GM12878 (cell line): ENCODE results near the gene NCS1.

Experiments used
- BHLHE40 ChIP-seq, 2 experiments: fragments of 450-650 bp in 1 of 2; IDR thresholded peaks; 2 replicates each; pipeline ENCODE4 v1.6.1; 2011 to 2017; ENCODE audit warnings: low read depth in 2 of 2, borderline replicate concordance in 1 of 2, improper control_type of control experiment in 1 of 2, low read length in 1 of 2, mild to moderate bottlenecking in 1 of 2
- BRCA1 ChIP-seq: IDR thresholded peaks from 2 replicates; pipeline ENCODE4 v1.6.1; 2011; ENCODE audit warnings: low read depth, low read length, improper control_type of control experiment
- CHD2 ChIP-seq: IDR thresholded peaks from 2 replicates; pipeline ENCODE4 v1.6.1; 2011; ENCODE audit warnings: low read depth, low read length, improper control_type of control experiment, borderline replicate concordance
- CREM ChIP-seq: IDR thresholded peaks from 2 replicates; pipeline ENCODE4 v1.6.1; 2014; ENCODE audit warnings: antibody characterized with exemption, low read depth
- ETV6 ChIP-seq, 2 experiments: fragments of 450-650 bp in 1 of 2; IDR thresholded peaks in 1 of 2; conservative IDR thresholded peaks in 1 of 2; 2 replicates each; pipeline ENCODE4 v1.6.1; 2014; ENCODE audit warnings: antibody characterized with exemption in 1 of 2, borderline replicate concordance in 1 of 2, low read depth in 1 of 2, mild to moderate bottlenecking in 1 of 2, moderate library complexity in 1 of 2
- EZH2 ChIP-seq: IDR thresholded peaks from 2 replicates; pipeline ENCODE4 v1.6.1; 2012; ENCODE audit warnings: low read depth, mild to moderate bottlenecking, control low read depth, inconsistent platforms, low read length, borderline replicate concordance; ENCODE audit not compliant: control insufficient read depth
- MXI1 ChIP-seq: fragments of 150-350 bp; IDR thresholded peaks from 2 replicates; pipeline ENCODE4 v1.6.1; 2011; ENCODE audit warnings: low read depth, mild to moderate bottlenecking, inconsistent platforms, low read length, improper control_type of control experiment
- NR2C1 ChIP-seq: fragments of 450-650 bp; IDR thresholded peaks from 2 replicates; pipeline ENCODE4 v1.6.1; 2017; ENCODE audit warnings: antibody characterized with exemption, mild to moderate bottlenecking, moderate library complexity
- POLR2A ChIP-seq: IDR thresholded peaks from 2 replicates; pipeline ENCODE4 v1.6.1; 2011; ENCODE audit warnings: low read depth, mild to moderate bottlenecking, low read length
- SMC3 ChIP-seq: IDR thresholded peaks from 2 replicates; pipeline ENCODE4 v1.6.1; 2011; ENCODE audit warnings: low read length, improper control_type of control experiment, borderline replicate concordance
- TARDBP ChIP-seq: IDR thresholded peaks from 2 replicates; pipeline ENCODE4 v1.6.1; 2016; ENCODE audit warnings: borderline replicate concordance
- ZNF207 ChIP-seq: fragments of 450-650 bp; IDR thresholded peaks from 2 replicates; pipeline ENCODE4 v1.6.1; 2014; ENCODE audit warnings: antibody characterized with exemption, mild to moderate bottlenecking, borderline replicate concordance
- TF ChIP-seq, protein P1 (sequence below), 3 experiments: IDR thresholded peaks in 2 of 3; conservative IDR thresholded peaks in 1 of 3; 2 replicates each; pipeline ENCODE4 v1.5.1; 2011; ENCODE audit warnings: low read depth in 3 of 3, low read length in 3 of 3, mild to moderate bottlenecking in 3 of 3, control low read depth in 2 of 3, moderate library complexity in 2 of 3, inconsistent platforms in 1 of 3, mixed read lengths in 1 of 3; ENCODE audit not compliant: control insufficient read depth in 2 of 3, insufficient read depth in 1 of 3; ENCODE audit errors: extremely low read depth in 1 of 3

DNA sequence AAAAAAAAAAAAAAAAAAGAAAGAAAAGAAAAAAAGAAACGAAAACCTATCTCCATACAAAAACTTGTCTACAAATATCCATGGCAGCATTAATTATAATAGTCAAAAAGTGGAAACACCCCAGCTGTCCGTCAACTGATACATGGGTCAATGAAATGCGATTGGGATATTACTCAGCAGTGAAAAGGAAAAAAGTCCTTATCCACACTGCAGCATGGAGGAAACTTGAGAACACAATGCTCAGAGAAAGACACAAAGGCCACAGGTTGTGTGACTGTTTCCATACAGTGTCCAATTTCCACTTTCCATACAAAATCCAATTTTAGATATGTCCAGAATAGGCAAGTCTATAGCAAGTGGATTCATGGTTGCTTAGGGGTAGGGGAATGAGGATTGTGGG, 24.3 kb upstream of the NCS1 start:
- TF ChIP-seq, protein P1, sequence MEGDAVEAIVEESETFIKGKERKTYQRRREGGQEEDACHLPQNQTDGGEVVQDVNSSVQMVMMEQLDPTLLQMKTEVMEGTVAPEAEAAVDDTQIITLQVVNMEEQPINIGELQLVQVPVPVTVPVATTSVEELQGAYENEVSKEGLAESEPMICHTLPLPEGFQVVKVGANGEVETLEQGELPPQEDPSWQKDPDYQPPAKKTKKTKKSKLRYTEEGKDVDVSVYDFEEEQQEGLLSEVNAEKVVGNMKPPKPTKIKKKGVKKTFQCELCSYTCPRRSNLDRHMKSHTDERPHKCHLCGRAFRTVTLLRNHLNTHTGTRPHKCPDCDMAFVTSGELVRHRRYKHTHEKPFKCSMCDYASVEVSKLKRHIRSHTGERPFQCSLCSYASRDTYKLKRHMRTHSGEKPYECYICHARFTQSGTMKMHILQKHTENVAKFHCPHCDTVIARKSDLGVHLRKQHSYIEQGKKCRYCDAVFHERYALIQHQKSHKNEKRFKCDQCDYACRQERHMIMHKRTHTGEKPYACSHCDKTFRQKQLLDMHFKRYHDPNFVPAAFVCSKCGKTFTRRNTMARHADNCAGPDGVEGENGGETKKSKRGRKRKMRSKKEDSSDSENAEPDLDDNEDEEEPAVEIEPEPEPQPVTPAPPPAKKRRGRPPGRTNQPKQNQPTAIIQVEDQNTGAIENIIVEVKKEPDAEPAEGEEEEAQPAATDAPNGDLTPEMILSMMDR (IDR thresholded peaks at IDR 0.05 in 2 of 3, conservative IDR thresholded peaks at IDR 0.05 in 1 of 3; ENCODE audit: control insufficient read depth in 2 of 3, extremely low read depth in 1 of 3, insufficient read depth in 1 of 3, low read depth in 3 of 3, low read length in 3 of 3), result no peak
- TF ChIP-seq CREM, result no peak
- no peak for TF ChIP-seq ZNF207
- no peak for TF ChIP-seq TARDBP
- no peak for TF ChIP-seq MXI1
- TF ChIP-seq EZH2, result no peak
- no peak for TF ChIP-seq NR2C1
- TF ChIP-seq BHLHE40 (IDR thresholded peaks at IDR 0.05; ENCODE audit: borderline replicate concordance in 1 of 2, low read depth in 2 of 2, low read length in 1 of 2), result no peak
- no peak for TF ChIP-seq BRCA1
- TF ChIP-seq CHD2, result no peak
- no peak for TF ChIP-seq POLR2A
- TF ChIP-seq SMC3, result no peak
- no peak for TF ChIP-seq ETV6 (conservative IDR thresholded peaks at IDR 0.05 in 1 of 2, IDR thresholded peaks at IDR 0.05 in 1 of 2; ENCODE audit: borderline replicate concordance in 1 of 2, low read depth in 1 of 2)
